Retinal pigment epithelial cell (primary cell): ENCODE results near the gene GTF2H4.

ENCODE experiments used
- DNase-seq: peaks from one replicate; pipeline ENCODE4 v3.0.0-alpha.2; 2010; ENCODE audit warnings: low read depth
- H3K4me3 ChIP-seq: 2 replicates; pipeline ENCODE4 v1.5.1; 2011; ENCODE audit warnings: mild to moderate bottlenecking, low read length, control low read depth, moderate library complexity
- CTCF ChIP-seq: conservative IDR thresholded peaks from 2 replicates; pipeline ENCODE4 v1.5.1; 2011; ENCODE audit warnings: low read depth, low read length, control low read depth, inconsistent platforms

Gene GTF2H4

GRCh38 chr6:30879684-30880427, 28.2 kb upstream of the GTF2H4 start:
- H3K4me3 ChIP-seq = no peak overlapping the region
- no peak for TF ChIP-seq CTCF
- no peak for DNase-seq

- no peak for DNase-seq
- no peak for TF ChIP-seq CTCF
- no peak overlapping the region for H3K4me3 ChIP-seq
These were observed 27.2 kb upstream of the GTF2H4 start for GRCh38 chr6:30880698-30881252.

GRCh38 chr6:30881392-30882203, 26.4 kb upstream of the GTF2H4 start:
- TF ChIP-seq CTCF = no peak
- DNase-seq = no peak
- no peak overlapping the region for H3K4me3 ChIP-seq

- H3K4me3 ChIP-seq = no peak overlapping the region
- no peak for TF ChIP-seq CTCF
- no peak for DNase-seq
These were observed 25.7 kb upstream of the GTF2H4 start for GRCh38 chr6:30882204-30882758.

- H3K4me3 ChIP-seq = peak overlapping the region; percentile 22
- no peak for DNase-seq
- TF ChIP-seq CTCF = no peak
These were observed 25.0 kb upstream of the GTF2H4 start for GRCh38 chr6:30882759-30883684.
